BJ (cell line): ENCODE measurements around the gene RPUSD1. TPM values are rescaled to one million over a fixed set of nuclear protein-coding genes. Genes with fewer than 3 reads are reported as not detected.

Source experiments
- CTCF ChIA-PET: fragments of 350-600 bp; formaldehyde crosslinking; extraction: SDS; loops from one replicate; lab custom pipeline; 2021; ENCODE audit warnings: antibody characterized with exemption, inconsistent platforms; lab: Yijun Ruan, JAX
- POLR2A ChIA-PET: fragments of 300-600 bp; sonication (Branson Sonifier 250); formaldehyde crosslinking; extraction: SDS; loops from one replicate; lab custom pipeline; 2021; ENCODE audit warnings: antibody characterized with exemption; lab: Charles Lee
- DNase-seq: peaks from one replicate; pipeline ENCODE4 v3.0.0-alpha.2; 2011; ENCODE audit warnings: low read depth
- H3K27me3 ChIP-seq: 2 replicates; pipeline ENCODE4 v1.6.0; 2011; ENCODE audit warnings: low read length; ENCODE audit not compliant: control insufficient read depth, insufficient read depth
- H3K36me3 ChIP-seq: 2 replicates; pipeline ENCODE4 v1.5.1; 2011; ENCODE audit warnings: low read length; ENCODE audit not compliant: control insufficient read depth, insufficient read depth
- H3K4me3 ChIP-seq: 2 replicates; pipeline ENCODE4 v1.5.1; 2011; ENCODE audit warnings: low read depth, mild to moderate bottlenecking, control low read depth, low read length
- polyA plus RNA-seq: library from polyadenylated mRNA; depleted of rRNA; stranded (reverse); fragments of >200 nt; gene quantifications from 2 replicates; pipeline ENCODE4 v1.2.3, GENCODE V29; 2011
- TF ChIP-seq, protein P1 (sequence below): IDR thresholded peaks from 2 replicates; pipeline ENCODE4 v1.5.1; 2011; ENCODE audit warnings: low read depth, mild to moderate bottlenecking, control low read depth, inconsistent platforms, low read length, moderate library complexity; ENCODE audit not compliant: insufficient read depth

RPUSD1 gene
- polyA plus RNA-seq, 1 experiment: 24.7 TPM

DNA sequence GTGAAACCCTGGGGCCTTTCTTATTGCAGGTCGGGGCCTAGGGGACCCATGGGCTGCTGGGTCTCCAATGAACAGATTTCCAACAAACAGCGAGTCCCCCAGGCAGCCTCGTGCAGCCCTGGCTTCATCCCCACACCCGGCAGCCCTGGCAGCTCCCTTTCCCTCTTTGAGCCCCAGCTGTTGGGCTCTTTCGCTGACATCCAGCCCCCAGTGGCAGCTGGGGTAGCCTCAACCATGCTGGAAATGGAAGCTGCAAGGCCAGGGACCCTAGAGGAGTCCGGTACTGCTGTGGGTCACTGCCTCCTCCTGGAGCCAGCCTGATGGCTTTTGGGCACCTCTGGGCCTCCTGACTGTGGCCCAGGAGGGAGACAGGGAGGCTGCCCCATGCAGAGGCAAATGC is 5.9 kb downstream of the RPUSD1 start:
- no peak overlapping the region for H3K4me3 ChIP-seq
- peaks cover 8% of the 10 kb centered on the region for H3K36me3 ChIP-seq
- TF ChIP-seq, protein P1, sequence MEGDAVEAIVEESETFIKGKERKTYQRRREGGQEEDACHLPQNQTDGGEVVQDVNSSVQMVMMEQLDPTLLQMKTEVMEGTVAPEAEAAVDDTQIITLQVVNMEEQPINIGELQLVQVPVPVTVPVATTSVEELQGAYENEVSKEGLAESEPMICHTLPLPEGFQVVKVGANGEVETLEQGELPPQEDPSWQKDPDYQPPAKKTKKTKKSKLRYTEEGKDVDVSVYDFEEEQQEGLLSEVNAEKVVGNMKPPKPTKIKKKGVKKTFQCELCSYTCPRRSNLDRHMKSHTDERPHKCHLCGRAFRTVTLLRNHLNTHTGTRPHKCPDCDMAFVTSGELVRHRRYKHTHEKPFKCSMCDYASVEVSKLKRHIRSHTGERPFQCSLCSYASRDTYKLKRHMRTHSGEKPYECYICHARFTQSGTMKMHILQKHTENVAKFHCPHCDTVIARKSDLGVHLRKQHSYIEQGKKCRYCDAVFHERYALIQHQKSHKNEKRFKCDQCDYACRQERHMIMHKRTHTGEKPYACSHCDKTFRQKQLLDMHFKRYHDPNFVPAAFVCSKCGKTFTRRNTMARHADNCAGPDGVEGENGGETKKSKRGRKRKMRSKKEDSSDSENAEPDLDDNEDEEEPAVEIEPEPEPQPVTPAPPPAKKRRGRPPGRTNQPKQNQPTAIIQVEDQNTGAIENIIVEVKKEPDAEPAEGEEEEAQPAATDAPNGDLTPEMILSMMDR: no peak
- ChIA-PET POLR2A (no interaction called here), CTCF (interaction anchor here (0.6 to 7.8 kb wide), 3 partner anchors 11 to 70 kb away, joined by 3 to 120 read pairs (median 4); partner anchors contain the start of gene METRN)
- DNase-seq: no peak
- H3K27me3 ChIP-seq: no peaks in the 10 kb centered on the region

DNA sequence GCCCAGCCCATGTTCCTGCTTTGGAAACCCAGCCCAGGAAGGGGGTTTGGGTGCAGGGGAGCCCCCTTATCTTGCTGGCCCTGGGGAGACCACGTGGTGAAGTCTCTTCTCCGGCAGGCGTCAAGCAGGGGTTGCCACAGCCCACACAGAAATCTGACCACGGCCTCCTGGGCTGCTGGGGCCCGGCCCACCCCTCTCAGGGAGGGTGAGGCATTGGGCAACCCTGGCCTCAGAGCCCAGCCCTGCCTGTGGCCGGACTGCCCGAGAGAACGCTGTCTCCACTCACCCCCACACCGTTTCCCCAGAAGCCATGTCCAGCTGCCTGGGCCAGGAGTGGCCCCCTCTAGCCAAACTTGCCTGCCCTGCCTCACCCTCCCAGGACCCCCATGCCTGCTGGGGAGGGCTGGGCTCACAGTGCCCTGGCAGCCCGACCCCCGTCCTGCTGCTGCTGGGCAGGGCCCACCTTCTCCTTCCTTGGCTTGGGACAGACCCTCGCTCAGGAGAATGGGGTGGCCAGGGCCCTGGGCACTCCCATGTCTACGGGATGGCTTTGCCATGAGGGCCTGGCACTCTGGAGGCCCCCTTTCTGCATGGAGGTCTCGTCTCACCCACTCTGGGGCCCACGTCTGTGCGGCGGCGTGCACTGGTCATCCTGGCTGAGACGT is 6.7 kb downstream of the RPUSD1 start:
- DNase-seq: no peak
- TF ChIP-seq, protein P1: no peak
- no peaks in the 10 kb centered on the region for H3K27me3 ChIP-seq
- H3K4me3 ChIP-seq: no peak overlapping the region
- CTCF ChIA-PET: interaction anchor here (0.6 to 0.8 kb wide), 3 partner anchors 11 to 69 kb away, joined by 3 read pairs; partner anchors contain the start of gene ANTKMT
- POLR2A ChIA-PET: no interaction called here
- peaks cover 8% of the 10 kb centered on the region for H3K36me3 ChIP-seq

DNA sequence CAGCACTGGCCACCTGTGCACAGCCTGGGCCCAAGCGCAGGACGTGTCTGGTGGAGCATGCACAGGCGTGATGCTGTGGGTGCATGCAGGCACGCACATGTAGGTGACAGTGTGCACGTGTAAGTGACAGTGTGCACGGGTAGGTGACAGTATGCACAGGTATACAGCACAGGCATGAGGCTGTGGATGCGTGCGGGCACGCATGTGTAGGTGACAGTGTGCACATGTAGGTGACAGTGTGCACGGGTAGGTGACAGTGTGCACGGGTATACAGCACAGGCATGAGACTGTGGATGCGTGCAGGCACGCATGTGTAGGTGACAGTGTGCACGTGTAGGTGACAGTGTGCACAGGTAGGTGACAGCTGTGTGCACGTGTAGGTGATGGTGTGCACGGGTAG is 7.9 kb downstream of the RPUSD1 start:
- ChIA-PET CTCF (interaction anchor here (0.6 to 0.7 kb wide), 2 partner anchors 10 to 94 kb away, joined by 3 to 4 read pairs; no protein-coding TSS in a partner anchor), POLR2A (no interaction called here)
- no peaks in the 10 kb centered on the region for H3K27me3 ChIP-seq
- TF ChIP-seq, protein P1: no peak
- DNase-seq: no peak
- H3K36me3 ChIP-seq: no peaks in the 10 kb centered on the region; the same call in 1 of the 2 replicates
- H3K4me3 ChIP-seq: no peak overlapping the region

DNA sequence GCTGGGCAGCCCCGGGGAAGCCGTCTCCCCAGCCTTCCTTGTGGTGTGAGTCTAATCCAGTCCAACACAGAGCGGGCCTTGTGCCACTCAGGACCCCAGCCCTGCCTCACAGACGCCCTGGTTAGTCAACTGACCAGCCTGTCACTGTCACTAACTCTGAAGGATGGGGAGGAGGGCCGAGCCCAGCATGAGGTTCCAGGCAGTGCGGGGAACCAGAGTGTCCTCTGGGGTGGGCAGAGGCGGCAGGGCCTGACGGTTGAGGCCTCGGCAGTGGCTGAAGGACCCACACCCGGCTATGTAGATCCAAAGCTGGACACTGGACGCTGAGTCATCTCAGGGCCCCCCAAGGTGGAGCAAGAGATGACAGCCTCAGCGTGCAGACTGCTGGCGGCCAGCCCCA is 8.6 kb downstream of the RPUSD1 start:
- ChIA-PET POLR2A (no interaction called here), CTCF (no interaction called here)
- no peaks in the 10 kb centered on the region for H3K27me3 ChIP-seq
- no peak for DNase-seq
- H3K36me3 ChIP-seq: no peaks in the 10 kb centered on the region
- H3K4me3 ChIP-seq: no peak overlapping the region
- TF ChIP-seq, protein P1: no peak

DNA sequence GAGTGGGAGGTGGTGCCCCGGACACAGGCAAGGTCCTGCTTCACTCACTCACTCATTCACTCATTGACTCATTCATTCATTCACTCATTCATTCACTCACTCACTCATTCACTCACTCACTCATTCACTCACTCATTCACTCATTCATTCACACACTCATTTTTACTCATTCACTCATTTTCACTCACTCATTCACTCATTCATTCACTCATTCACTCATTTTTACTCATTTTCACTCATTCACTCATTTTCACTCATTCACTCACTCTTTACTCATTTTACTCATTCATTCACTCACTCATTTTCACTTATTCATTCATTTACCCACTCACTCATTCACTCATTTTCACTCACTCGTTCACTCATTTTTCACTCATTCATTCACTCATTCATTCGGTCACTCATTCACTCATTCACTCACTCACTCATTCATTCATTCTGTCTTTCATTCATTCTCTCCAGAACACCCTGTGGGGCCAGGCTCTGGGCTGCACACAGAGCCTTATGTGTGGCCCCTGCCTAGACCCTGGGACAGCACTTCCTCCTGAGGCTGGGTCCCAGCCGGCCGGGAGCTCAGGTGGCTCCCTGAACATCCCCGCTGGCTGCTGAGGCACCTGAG is 9.2 kb downstream of the RPUSD1 start:
- no peaks in the 10 kb centered on the region for H3K27me3 ChIP-seq
- ChIA-PET POLR2A (no interaction called here), CTCF (interaction anchor here (1.1 kb wide), 1 partner anchor 30 kb away, joined by 3 read pairs; no protein-coding TSS in a partner anchor)
- H3K4me3 ChIP-seq: no peak overlapping the region
- DNase-seq: no peak
- TF ChIP-seq, protein P1: no peak
- H3K36me3 ChIP-seq: no peaks in the 10 kb centered on the region
